Mesangial cell (primary cell): ENCODE data around the gene KRTAP9-1. TPM values are rescaled to one million over a fixed set of nuclear protein-coding genes. Genes with fewer than 3 reads are reported as not detected.

Experiments used
- total RNA-seq: library from RNA; depleted of rRNA; stranded (reverse); fragments of >200 nt; gene quantifications from 2 replicates; pipeline ENCODE4 v1.2.3, GENCODE V29; 2015

Gene KRTAP9-1, protein sequence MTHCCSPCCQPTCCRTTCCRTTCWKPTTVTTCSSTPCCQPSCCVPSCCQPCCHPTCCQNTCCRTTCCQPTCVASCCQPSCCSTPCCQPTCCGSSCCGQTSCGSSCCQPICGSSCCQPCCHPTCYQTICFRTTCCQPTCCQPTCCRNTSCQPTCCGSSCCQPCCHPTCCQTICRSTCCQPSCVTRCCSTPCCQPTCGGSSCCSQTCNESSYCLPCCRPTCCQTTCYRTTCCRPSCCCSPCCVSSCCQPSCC
- not detected in 2 replicates for total RNA-seq

DNA sequence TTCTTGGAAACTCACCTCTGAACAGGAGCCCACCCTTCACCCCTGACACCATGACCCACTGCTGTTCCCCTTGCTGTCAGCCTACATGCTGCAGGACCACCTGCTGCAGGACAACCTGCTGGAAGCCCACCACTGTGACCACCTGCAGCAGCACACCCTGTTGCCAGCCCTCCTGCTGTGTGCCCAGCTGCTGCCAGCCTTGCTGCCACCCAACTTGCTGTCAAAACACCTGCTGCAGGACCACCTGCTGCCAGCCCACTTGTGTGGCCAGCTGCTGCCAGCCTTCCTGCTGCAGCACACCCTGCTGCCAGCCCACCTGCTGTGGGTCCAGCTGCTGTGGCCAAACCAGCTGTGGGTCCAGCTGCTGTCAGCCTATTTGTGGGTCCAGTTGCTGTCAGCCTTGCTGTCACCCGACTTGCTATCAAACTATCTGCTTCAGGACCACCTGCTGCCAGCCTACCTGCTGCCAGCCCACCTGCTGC lies at the start of gene KRTAP9-1:
TSS of gene KRTAP9-1 (plus strand) at position 51 of the 482 bp plus-strand sequence. CDS start at position 51, 0 bp downstream.

DNA sequence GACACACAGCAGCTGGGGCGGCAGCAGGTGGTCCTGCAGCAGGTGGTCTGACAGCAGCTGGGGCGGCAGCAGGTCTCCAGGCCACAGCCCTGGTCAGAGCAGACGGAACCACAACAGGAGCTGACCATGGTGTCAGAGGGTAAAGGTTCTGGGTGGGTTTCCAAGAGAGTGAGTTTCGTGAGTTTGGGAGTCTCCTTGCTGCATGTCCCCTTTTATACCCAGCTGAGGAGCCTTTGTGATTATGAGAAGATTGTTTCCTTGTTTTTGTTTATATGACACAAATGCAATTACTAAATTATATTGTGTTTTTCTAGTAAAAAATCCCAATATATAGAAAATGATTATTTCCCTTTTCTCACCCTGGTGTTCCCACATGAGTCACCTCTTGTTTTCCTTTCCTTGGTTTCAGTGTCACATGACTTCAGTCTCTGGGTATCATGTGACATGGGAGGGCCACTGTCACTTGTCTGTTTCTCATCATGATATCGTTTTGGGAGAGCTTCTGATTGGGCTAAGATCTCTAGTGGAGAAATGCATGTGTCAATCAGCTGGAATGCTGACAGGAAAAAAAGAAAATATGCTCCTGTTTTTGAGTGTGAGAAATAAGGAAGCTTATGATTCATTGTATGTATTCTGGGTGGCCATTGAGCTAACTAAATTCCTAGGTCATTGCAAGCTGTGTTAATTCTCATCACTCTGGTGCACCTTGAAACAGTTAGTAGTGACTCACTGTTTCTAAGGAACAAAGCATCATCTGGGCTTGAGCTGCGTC lies 49.1 kb upstream of the KRTAP9-1 start, which contains the start of gene KRTAP4-6:
TSS of gene KRTAP4-6 (minus strand) at position 185 of the 772 bp plus-strand sequence. CDS start at position 128, 57 bp downstream.

DNA sequence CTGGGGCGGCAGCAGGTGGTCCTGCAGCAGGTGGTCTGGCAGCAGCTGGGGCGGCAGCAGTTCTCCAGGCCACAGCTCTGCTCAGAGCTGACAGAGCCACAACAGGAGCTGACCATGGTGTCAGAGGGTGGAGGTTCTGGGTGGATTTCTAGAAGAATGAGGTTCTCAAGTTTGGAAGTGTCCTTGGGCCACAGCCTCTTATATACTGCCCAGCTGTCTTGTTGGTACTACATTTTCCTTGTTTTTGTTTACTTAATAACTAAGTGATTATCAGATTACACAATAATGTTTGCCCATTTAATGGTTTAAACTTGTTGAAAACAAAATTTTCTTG lies 40.1 kb upstream of the KRTAP9-1 start, which contains the start of gene KRTAP4-5:
TSS of gene KRTAP4-5 (minus strand) at position 174 of the 334 bp plus-strand sequence. CDS start at position 116, 58 bp downstream.

DNA sequence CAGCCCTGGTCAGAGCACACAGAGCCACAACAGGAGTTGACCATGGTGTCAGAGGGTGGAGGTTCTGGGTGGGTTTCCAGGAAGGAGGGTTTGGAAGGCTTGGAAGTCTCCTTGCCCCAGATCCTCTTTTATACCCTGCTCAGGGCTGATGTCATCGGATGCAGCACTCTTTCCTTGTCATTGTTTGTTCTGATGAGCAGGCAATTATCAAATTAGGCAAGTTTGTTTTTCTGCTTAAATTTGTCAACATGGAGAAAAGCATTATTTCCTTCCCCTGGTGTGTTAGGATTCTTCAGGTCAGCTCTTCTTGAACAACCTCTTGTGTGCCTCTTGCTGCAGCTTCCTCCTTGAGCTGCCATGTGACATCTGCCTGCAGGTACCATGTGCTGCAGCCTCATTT lies 29.0 kb upstream of the KRTAP9-1 start, which contains the start of gene KRTAP4-4:
TSS of gene KRTAP4-4 (minus strand) at position 101 of the 400 bp plus-strand sequence. CDS start at position 44, 57 bp downstream.

DNA sequence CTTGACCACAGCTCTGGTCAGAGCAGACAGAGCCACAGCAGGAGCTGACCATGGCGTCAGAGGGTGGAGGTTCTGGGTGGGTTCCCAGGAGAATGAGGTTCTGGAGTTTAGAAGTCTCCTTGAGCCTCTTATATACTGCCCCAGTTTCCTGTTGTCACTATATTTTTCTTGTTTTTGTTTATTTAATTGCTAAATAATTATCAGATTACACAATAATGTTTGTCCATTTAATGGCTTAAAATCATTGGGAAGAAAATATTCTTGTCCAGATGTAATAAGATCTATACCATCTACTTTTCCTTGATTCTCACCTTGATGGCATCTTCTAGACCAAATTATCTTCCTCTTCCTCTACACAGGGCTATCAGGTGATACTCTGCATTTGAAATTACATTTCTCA lies 21.6 kb upstream of the KRTAP9-1 start, which contains the start of gene KRTAP4-3:
TSS of gene KRTAP4-3 (minus strand) at position 101 of the 400 bp plus-strand sequence. CDS start at position 52, 49 bp downstream.

DNA sequence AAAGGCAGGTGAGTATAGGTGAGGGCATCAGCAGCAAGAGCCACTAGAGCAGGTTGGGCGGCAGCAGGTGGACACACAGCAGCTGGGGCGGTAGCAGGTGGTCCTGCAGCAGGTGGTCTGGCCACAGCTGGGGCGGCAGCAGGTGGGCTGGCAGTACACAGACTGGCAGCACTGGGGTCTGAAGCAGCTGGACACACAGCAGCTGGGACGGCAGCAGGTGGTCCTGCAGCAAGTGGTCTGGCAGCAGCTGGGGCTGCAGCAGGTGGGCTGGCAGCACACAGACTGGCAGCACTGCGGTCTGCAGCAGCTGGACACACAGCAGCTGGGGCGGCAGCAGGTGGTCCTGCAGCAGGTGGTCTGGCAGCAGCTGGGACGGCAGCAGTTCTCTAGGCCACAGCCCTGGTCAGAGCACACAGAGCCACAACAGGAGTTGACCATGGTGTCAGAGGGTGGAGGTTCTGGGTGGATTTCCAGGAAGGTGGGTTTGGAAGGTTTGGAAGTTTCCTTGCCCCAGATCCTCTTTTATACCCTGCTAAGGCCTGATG lies 11.9 kb upstream of the KRTAP9-1 start, which contains the start of gene KRTAP4-2:
TSS of gene KRTAP4-2 (minus strand) at position 495 of the 545 bp plus-strand sequence. CDS start at position 438, 57 bp downstream.

DNA sequence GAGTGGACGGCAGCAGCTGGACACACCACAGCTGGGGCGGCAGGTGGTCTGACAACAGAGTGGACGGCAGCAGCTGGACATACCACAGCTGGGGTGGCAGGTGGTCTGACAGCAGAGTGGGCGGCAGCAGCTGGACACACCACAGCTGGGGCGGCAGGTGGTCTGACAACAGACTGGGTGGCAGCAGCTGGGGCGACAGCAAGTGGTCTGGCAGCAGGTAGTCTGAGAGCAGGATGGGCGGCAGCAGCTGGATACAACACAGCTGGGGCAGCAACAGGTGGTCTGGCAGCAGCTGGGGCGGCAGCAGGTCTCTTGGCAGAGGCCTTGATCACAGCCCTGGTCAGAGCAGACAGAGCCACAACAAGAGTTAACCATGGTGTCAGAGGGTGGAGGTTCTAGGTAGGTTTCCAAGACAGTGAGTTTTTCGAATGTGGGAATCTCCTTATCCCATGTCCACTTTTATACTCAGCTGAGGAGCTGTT lies 5.2 kb upstream of the KRTAP9-1 start, which contains the start of gene KRTAP4-1:
TSS of gene KRTAP4-1 (minus strand) at position 432 of the 482 bp plus-strand sequence. CDS start at position 375, 57 bp downstream.

DNA sequence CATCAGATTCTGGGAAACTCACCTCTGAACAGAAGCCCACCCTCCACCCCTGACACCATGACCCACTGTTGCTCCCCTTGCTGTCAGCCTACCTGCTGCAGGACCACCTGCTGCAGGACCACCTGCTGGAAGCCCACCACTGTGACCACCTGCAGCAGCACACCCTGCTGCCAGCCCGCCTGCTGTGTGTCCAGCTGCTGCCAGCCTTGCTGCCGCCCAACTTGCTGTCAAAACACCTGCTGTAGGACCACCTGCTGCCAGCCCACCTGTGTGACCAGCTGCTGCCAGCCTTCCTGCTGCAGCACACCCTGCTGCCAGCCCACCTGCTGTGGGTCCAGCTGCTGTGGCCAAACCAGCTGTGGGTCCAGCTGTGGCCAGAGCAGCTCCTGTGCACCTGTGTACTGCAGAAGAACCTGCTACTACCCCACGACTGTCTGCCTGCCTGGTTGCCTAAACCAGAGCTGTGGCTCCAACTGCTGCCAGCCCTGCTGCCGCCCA lies 37.0 kb downstream of the KRTAP9-1 start, which contains the start of gene KRTAP9-2:
TSS of gene KRTAP9-2 (plus strand) at position 51 of the 498 bp plus-strand sequence. CDS start at position 58, 7 bp downstream.

DNA sequence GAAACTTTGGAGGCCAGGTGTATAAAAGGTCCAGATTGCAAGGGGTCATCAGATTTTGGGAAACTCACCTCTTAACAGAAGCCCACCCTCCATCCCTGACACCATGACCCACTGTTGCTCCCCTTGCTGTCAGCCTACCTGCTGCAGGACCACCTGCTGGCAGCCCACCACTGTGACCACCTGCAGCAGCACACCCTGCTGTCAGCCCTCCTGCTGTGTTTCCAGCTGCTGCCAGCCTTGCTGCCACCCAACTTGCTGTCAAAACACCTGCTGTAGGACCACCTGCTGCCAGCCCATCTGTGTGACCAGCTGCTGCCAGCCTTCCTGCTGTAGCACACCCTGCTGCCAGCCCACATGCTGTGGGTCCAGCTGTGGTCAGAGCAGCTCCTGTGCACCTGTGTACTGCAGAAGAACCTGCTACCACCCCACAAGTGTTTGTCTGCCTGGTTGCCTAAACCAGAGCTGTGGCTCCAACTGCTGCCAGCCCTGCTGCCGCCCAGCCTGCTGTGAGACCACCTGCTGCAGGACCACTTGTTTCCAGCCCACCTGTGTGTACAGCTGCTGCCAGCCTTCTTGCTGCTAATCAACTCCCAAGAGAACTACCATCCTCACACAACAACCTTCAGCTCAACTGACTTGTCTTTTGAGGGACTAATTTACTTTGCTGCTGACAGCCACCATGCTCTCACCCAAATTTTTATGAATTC lies 42.9 kb downstream of the KRTAP9-1 start, which contains the start of gene KRTAP9-3:
TSS of gene KRTAP9-3 (plus strand) at position 51 of the 707 bp plus-strand sequence. CDS start at position 104, 53 bp downstream.

DNA sequence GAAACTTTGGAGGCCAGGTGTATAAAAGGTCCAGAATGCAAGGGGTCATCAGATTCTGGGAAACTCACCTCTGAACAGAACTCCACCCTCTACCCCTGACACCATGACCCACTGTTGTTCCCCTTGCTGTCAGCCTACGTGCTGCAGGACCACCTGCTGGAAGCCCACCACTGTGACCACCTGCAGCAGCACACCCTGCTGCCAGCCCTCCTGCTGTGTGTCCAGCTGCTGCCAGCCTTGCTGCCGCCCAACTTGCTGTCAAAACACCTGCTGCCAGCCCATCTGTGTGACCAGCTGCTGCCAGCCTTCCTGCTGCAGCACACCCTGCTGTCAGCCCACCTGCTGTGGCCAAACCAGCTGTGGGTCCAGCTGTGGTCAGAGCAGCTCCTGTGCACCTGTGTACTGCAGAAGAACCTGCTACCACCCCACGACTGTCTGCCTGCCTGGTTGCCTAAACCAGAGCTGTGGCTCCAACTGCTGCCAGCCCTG lies 48.3 kb downstream of the KRTAP9-1 start, which contains the start of gene KRTAP9-8:
TSS of gene KRTAP9-8 (plus strand) at position 51 of the 489 bp plus-strand sequence. CDS start at position 104, 53 bp downstream.

Other genes starting within 250 kb of the KRTAP9-1 start
- gene KRT39, start 222.9 kb upstream of the KRTAP9-1 start, total RNA-seq: not detected in 2 replicates
- not detected in 2 replicates for gene KRT40, start 205.6 kb upstream of the KRTAP9-1 start, total RNA-seq
- gene KRTAP3-3, start 195.7 kb upstream of the KRTAP9-1 start, total RNA-seq: not detected in 2 replicates
- gene KRTAP3-2, start 190.0 kb upstream of the KRTAP9-1 start, total RNA-seq: not detected in 2 replicates
- not detected in 2 replicates for gene KRTAP3-1, start 180.8 kb upstream of the KRTAP9-1 start, total RNA-seq
- not detected in 2 replicates for gene KRTAP1-5, start 162.7 kb upstream of the KRTAP9-1 start, total RNA-seq
- gene KRTAP1-4, start 159.7 kb upstream of the KRTAP9-1 start, total RNA-seq: not detected in 2 replicates
- not detected in 2 replicates for gene KRTAP1-3, start 155.0 kb upstream of the KRTAP9-1 start, total RNA-seq
- not detected in 2 replicates for gene KRTAP1-1, start 148.4 kb upstream of the KRTAP9-1 start, total RNA-seq
- gene KRTAP2-1, start 142.6 kb upstream of the KRTAP9-1 start, total RNA-seq: not detected in 2 replicates
- not detected in 2 replicates for gene KRTAP2-2, start 134.7 kb upstream of the KRTAP9-1 start, total RNA-seq
- gene KRTAP2-3, start 129.8 kb upstream of the KRTAP9-1 start, total RNA-seq: 0.13 and 2.6 TPM in 2 replicates
- gene KRTAP2-4, start 124.0 kb upstream of the KRTAP9-1 start, total RNA-seq: not detected in 2 replicates
- gene KRTAP4-7, start 105.7 kb upstream of the KRTAP9-1 start, total RNA-seq: not detected in 2 replicates
- not detected in 2 replicates for gene KRTAP4-8, start 91.7 kb upstream of the KRTAP9-1 start, total RNA-seq
- gene KRTAP4-16, start 87.7 kb upstream of the KRTAP9-1 start, total RNA-seq: not detected in 2 replicates
- gene KRTAP4-9, start 84.5 kb upstream of the KRTAP9-1 start, total RNA-seq: not detected in 2 replicates
- not detected in 2 replicates for gene KRTAP4-11, start 71.5 kb upstream of the KRTAP9-1 start, total RNA-seq
- not detected in 2 replicates for gene KRTAP4-12, start 65.7 kb upstream of the KRTAP9-1 start, total RNA-seq
- not detected in 2 replicates for gene KRTAP4-6, start 49.3 kb upstream of the KRTAP9-1 start, total RNA-seq
- not detected in 2 replicates for gene KRTAP4-5, start 40.1 kb upstream of the KRTAP9-1 start, total RNA-seq
- not detected in 2 replicates for gene KRTAP4-4, start 29.1 kb upstream of the KRTAP9-1 start, total RNA-seq
- gene KRTAP4-3, start 21.7 kb upstream of the KRTAP9-1 start, total RNA-seq: not detected in 2 replicates
- not detected in 2 replicates for gene KRTAP4-2, start 11.7 kb upstream of the KRTAP9-1 start, total RNA-seq
- gene KRTAP4-1, start 5.0 kb upstream of the KRTAP9-1 start, total RNA-seq: not detected in 2 replicates
- not detected in 2 replicates for gene KRTAP9-2, start 36.8 kb downstream of the KRTAP9-1 start, total RNA-seq
- gene KRTAP9-3, start 42.6 kb downstream of the KRTAP9-1 start, total RNA-seq: not detected in 2 replicates
- gene KRTAP9-8, start 48.1 kb downstream of the KRTAP9-1 start, total RNA-seq: not detected in 2 replicates
- gene KRTAP9-4, start 59.8 kb downstream of the KRTAP9-1 start, total RNA-seq: not detected in 2 replicates
- not detected in 2 replicates for gene KRTAP9-9, start 65.5 kb downstream of the KRTAP9-1 start, total RNA-seq
- not detected in 2 replicates for gene KRTAP9-6, start 75.5 kb downstream of the KRTAP9-1 start, total RNA-seq
- not detected in 2 replicates for gene KRTAP9-7, start 85.8 kb downstream of the KRTAP9-1 start, total RNA-seq
- not detected in 2 replicates for gene KRTAP29-1, start 113.0 kb downstream of the KRTAP9-1 start, total RNA-seq
- gene KRTAP16-1, start 119.4 kb downstream of the KRTAP9-1 start, total RNA-seq: not detected in 2 replicates
- gene KRTAP17-1, start 125.8 kb downstream of the KRTAP9-1 start, total RNA-seq: 0.33 and 0.63 TPM in 2 replicates
- not detected in 2 replicates for gene KRT33A, start 160.9 kb downstream of the KRTAP9-1 start, total RNA-seq
- gene KRT33B, start 179.9 kb downstream of the KRTAP9-1 start, total RNA-seq: not detected in 2 replicates
- gene KRT34, start 192.4 kb downstream of the KRTAP9-1 start, total RNA-seq: 0.13 and 2.9 TPM in 2 replicates
- gene KRT31, start 207.7 kb downstream of the KRTAP9-1 start, total RNA-seq: 0.13 TPM in 1 of 2 replicates, not detected in the other
- not detected in 2 replicates for gene KRT37, start 234.7 kb downstream of the KRTAP9-1 start, total RNA-seq